NCI-H82 treated with DMSO at 0.1 percent for 48 hours (cell line): ENCODE measurements around the gene TERB1.
A peak's percentile ranks its signal among the peaks of the same experiment; 100 is the strongest.
"Not testable (repeated sequence)": the region's sequence is repeated elsewhere in the genome, so short reads cannot be mapped to it uniquely, and the experiment has no call there.

Source experiments
- DNase-seq: peaks from one replicate; lab custom pipeline; 2025; ENCODE audit not compliant: unreplicated experiment; lab: John Stamatoyannopoulos, UW

TERB1 gene

DNA sequence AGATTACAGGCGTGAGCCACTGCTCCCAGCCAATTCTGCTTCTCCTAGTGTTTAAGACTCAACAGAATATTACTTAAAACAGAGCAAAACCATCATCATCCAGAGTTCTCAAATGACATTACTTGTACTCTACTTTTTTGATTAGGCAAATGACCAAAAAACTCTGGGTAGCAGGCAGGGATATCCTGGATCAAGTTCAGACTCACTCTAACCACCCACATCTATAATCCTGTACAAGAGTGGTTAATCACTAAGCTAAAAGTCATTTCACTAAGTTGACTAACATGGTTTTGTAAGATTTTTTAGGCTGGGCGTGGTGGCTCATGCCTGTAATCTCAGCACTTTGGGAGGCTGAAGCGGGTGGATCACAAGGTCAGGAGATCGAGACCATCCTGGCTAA is 22.6 kb upstream of the TERB1 start:
- no peak for DNase-seq

DNA sequence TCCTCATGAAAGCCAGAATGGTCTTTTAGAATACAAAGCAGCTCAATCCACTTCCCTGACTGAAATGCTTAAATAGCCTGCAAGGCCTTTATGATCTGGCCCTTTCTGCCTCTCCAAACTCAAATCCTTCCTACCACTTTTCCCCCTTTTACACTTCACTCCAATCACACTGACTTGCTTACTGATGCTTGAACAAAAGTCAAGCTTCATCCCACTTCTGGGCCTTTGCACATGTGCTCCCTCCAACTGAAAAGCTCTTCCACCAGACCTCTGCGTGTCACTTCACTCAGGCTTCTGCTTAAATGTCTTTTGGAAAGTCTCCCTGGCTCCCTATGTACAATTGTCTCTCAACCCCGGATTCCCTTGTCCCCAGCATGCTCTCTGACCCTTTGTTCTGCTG is 13.3 kb upstream of the TERB1 start:
- DNase-seq, result no peak

GRCh38 chr16:66811043-66811442 is 9.7 kb upstream of the TERB1 start:
- no peak for DNase-seq

GRCh38 chr16:66810391-66810790 is 9.0 kb upstream of the TERB1 start:
- no peak for DNase-seq

DNA sequence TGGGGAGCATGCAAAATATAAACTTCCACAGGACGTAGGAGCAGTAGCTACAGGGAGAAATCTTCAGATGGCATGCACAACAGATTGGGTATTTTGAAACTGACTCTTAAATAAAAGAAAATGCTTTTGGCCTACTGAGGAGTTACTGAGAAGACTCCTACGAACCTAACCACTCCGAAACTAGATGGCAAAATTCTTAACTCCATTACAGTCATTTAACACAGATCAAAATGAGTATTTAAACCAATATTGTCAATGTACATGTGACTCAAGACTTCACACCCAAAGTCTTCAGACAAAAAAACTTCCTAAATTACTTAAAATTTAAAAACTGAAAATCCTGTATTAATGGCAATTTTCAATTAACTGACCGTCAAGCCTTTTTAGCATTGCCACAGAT is 8.4 kb upstream of the TERB1 start:
- no peak for DNase-seq

DNA sequence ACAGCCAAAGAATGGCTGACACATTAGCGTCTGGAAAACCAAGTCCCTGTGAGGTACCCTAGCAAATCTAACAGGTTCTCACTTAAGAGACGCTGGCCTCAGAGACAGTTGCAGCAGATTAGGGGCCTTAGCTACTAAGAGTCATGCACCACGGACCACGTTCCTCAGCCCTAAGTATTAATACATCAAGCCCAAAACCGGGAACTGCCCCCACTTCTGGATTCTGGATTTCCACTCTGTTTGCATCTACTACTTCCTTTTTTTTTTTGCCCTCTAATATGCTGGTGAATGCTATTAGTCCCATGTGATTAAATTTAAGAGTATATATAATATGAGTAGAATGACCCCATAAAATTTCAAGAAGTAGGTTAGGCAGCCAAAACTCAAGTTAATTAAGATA is 775 bp upstream of the TERB1 start:
- no peak for DNase-seq

DNA sequence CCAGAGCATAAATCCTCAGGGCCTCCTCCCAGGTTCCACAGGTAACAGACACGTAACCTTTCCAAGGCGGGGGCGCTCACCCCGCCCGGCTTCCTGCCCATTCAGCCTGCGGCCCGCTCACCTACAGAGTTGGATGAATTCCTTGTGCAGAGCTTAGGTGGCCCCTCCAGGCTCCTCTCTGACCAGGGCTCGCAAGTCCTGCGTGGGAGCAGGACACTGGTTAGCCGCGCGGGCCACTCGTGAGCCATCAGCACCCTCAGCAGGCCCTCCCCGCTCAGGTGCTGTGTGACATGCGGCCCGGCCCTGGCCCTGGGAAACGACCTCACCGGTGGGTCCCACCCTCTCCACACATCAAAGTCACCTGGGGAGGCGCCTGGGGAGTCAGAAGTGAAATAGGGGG is 528 bp downstream of the TERB1 start:
- DNase-seq, result no peak

DNA sequence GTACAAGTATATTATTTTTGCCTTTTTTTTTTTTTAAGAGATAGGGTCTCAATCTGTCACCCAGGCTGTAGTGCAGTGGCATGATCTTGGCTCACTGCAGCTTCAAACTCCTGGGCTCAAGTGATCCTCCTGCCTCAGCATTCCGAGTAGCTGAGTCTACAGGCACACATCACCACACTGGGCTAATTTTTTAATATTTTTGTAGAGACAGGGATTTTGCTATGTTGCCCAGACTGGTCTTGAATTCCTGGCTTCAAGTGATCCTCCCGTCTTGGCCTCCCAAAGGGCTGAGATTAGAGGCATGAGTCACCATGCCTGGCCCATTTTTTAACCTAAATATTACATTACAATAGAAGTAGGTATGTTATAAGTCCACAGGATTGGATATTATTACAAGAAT is 3.2 kb downstream of the TERB1 start:
- no peak for DNase-seq

GRCh38 chr16:66793984-66794383 is 7.4 kb downstream of the TERB1 start:
- DNase-seq, result not testable (repeated sequence)

- no peak for DNase-seq
These were observed 11.2 kb downstream of the TERB1 start for GRCh38 chr16:66790130-66790733.

DNA sequence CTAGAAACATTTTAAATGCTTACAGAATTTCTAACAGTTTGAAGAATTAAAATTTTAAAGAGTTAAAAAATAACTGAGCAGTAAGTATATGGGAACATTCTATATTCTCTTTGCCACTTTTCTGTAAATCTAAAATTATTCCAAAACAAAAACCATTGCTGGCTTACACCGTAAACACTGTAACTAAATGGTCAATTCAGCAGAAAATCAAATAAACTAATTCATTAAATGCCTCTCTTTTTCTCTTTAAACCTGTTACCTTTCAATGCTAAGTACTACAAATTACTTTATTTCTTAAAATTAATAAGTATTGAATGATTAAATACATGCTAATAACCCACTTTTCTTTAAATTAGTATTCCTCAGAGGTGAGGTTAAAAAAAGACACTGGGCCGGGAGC is 14.0 kb downstream of the TERB1 start:
- no peak for DNase-seq

- no peak for DNase-seq
These were observed 14.8 kb downstream of the TERB1 start for GRCh38 chr16:66786551-66786950.

DNA sequence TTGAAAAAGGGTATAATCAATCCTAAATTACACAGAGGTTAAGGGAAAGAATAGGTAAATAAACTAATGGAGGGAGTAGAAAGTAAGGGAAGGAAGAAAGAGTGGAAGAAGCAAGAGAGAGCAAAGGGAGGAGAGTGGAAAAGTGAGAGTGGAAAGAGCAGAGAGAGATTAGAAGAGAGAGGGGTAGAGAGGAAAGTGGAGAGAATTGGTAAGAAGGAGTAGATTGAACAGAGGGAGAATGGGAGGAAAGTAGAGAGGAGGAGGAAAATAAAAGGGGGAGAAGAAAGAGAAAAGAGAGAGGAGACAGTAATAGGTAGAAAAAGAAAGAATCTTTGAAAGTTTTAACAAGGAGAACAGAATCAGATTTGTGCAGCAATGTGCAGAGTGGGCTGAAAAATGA is 24.9 kb downstream of the TERB1 start:
- no peak for DNase-seq

DNA sequence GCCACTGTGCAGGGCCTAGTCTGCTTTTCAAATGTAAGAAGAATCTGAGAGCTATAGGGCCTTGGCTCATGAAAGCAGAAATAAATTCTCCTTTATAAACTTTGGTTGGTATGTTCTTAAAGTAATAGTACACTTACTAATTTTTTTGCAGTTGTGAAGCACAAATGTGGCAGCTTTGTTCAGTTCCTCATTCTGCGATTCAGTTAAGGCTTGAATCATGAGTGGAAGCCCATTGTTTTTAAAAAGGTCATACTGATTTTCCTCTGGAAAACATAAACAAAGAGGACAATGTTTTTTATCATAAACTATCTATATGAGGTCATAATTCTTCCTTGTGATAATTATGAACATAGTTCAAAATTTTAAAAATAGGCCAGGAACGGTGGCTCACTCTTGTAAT is 26.4 kb downstream of the TERB1 start:
- DNase-seq, result no peak

DNA sequence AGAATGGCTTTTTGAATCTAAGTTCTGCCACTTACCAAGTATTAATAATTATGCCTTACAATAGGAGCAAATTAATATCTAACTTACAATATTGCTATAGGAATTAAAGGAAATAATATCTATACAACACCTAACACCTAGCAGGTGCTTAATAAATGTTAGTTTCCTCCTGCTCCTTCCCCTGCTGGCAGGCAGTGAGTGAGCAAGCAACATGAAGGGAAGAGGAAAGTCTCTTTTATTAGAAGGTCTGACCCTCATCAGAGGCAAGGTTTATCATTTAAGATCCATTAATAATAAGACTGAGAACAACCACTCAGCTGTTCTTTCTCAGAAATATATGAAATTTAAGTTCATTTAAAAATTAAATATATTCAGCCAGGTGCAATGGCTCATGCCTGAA is 43.3 kb downstream of the TERB1 start:
- no peak for DNase-seq

GRCh38 chr16:66754819-66755218 is 46.6 kb downstream of the TERB1 start:
- no peak for DNase-seq

DNA sequence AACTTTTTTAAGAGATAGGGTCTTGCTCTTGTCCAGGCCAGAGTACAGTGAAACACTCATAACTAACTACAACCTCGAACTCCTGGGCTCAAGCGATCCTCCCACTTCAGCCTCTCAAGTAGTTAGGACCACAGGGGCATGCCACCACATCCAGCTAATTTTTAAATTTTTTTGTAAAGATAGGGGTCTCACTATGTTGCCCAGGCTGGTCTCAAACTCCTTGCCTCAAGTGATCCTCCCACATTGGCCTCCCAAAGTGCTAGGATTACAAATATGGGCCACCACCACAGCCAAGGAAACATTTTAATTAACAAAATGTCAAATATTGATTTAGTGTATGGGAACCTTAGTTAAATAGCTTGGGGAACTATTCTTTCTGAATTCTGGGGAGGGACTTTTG is 47.2 kb downstream of the TERB1 start:
- no peak for DNase-seq

DNA sequence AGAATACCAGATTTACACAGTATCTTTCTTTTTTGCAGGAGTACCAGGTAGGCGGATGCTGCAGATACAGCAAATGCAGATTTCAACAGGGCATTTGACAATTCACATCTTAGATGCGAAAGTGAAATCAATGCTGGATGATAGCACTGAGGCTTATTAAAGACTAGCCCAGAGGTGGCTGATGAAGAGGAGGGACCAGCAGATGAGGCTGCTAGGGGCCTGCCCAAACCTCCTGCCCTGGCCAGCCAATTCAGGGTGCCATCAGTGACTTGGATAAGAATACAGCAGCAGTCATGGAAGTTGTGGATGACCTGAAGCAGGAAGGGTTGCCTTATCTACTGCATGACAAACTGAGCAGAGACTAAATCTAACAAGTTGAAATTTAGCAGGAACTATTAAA is 48.4 kb downstream of the TERB1 start:
- DNase-seq, result no peak

- DNase-seq, result no peak
These were observed 49.0 kb downstream of the TERB1 start for GRCh38 chr16:66752379-66752778.

- DNase-seq, result no peak
These were observed 49.4 kb downstream of the TERB1 start for GRCh38 chr16:66751992-66752322.

DNA sequence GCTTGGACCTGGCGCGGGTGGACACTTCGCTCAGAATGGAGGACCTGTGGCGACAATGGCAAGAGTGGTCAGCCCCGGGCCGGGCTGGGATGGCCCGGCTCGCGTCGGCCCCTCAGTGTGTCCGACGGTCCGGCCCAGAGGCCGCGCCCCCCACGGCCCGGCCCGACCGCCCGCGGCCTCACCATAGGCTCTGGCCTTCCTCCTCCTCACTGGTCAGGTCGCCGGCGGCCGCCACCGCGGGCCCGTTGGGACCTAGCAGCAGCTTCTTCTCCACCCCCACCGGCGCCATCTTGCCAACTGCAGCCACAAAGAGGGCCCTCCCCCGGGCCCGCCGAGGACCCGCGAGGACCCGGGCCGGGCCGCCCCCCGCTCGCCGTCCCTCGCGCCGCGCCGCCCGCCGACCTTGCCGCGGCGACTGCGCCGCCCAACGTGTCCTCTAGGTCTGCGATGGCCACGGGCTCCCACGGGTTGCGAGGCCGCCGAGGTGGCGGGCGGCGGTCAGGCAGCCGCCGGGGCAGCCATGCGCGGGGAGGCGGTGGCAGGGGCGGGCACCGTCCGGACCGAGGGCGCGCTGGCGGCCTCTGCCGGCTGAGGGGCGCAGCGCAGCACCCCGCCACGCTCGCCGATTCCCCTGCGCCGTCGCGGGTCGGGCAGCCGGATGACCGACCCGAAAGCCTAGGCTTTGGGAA is 49.9 kb downstream of the TERB1 start, which contains the start of gene DYNC1LI2:
Gene DYNC1LI2, minus strand, starts transcription at position 307 of the 689 bp plus-strand sequence. Its CDS starts 18 bp downstream, at position 289.
- peak; percentile 17 for DNase-seq

DNA sequence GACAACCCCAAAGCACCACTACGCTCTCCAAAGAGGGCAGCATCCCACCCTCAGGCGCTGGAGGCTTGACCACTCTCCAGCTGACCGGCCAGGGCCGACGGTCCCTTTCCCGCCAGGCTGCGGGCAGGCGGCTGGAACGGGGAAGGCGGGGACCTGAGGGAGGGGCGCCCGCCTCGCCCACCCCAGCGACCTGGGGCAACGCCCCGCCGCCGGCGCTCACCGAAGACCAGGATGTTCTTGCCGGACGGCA is 50.4 kb downstream of the TERB1 start:
- no peak for DNase-seq

DNA sequence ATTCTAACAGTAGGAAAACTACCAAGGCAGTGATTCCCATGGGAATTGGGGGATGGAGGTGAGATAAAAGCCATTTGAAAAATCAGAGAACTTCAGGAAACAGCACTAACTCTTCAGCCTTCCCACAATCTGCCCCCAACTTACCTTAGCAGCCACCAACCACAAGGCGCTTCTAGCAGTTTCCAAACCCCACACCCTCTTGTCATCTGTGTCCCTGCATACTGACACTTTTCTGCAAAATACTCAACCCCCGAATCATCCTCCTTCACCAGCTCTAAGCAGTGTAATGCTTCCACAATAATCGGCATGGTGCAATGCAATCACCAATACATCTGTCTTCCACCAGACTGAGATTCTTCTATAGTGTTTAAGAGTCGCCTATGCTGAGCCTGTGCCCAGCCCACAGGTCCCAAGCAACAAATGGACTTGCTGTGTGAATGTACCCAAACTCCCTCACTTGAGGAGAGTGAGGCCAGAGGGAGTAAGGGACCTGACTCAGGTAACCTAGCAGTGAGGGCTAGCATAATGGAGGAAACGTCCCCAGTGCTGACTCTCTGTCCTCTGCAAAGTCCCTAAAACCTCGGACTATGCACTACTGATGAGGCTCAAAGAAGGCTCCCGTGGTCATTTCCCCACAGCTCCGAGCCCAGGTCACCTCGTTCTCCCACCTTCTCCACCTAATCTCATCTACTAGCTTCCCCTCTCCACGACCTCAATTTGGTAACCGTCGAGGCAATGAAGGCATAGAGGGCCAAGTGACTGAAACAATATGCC is 50.9 kb downstream of the TERB1 start:
- DNase-seq, result no peak
